ENCODE results near the gene TBC1D8. TPM values are rescaled to one million over a fixed set of nuclear protein-coding genes. Genes with fewer than 3 reads are reported as not detected.
A peak's percentile ranks its signal among the peaks of the same experiment; 100 is the strongest.

TBC1D8 gene
- total and polyA plus RNA-seq, 2 of the 13 experiments (the other 11 are each of a cell fraction or from before 2014, with no cell fraction given) = 45.1 to 95.4 TPM

- no peak for TF ChIP-seq ZBED4 (CRISPR knock-in tag; IDR thresholded peaks at IDR 0.05; ENCODE audit: borderline replicate concordance)
- TF ChIP-seq HNF1B (CRISPR knock-in tag; IDR thresholded peaks at IDR 0.05) = 0 out of 2 replicates have a peak, but pooled peaks have one; percentile 17
- TF ChIP-seq SP4 (CRISPR knock-in tag; IDR thresholded peaks at IDR 0.05) = no peak
- 0 out of 2 replicates have a peak, but pooled peaks have one; percentile 16 for TF ChIP-seq ZFX (CRISPR knock-in tag; IDR thresholded peaks at IDR 0.05; ENCODE audit: low read depth)
- TF ChIP-seq NFE2L2 (IDR thresholded peaks at IDR 0.05; ENCODE audit: low read length) = no peak
- no peak for TF ChIP-seq ATF7 (IDR thresholded peaks at IDR 0.05)
- TF ChIP-seq ATF7 (CRISPR knock-in tag; IDR thresholded peaks at IDR 0.05) = no peak
- TF ChIP-seq ZNF432 (CRISPR knock-in tag; IDR thresholded peaks at IDR 0.05; ENCODE audit: borderline replicate concordance) = no peak
- no peak for TF ChIP-seq SMAD3 (CRISPR knock-in tag; IDR thresholded peaks at IDR 0.05)
- no peak for TF ChIP-seq GATAD2A (CRISPR knock-in tag; IDR thresholded peaks at IDR 0.05)
- TF ChIP-seq ZBTB33 (CRISPR knock-in tag; IDR thresholded peaks at IDR 0.05) = peak; percentile 57; the same call in 1 of the 2 replicates
- TF ChIP-seq ZNF501 (CRISPR knock-in tag; IDR thresholded peaks at IDR 0.05) = peak; percentile 58
- TF ChIP-seq ZNF335 (CRISPR knock-in tag; IDR thresholded peaks at IDR 0.05) = no peak
- peak; percentile 55; the same call in 1 of the 2 replicates for TF ChIP-seq ZNF644 (CRISPR knock-in tag; IDR thresholded peaks at IDR 0.05; ENCODE audit: low read depth)
- no peak for TF ChIP-seq TRAFD1 (CRISPR knock-in tag; IDR thresholded peaks at IDR 0.05; ENCODE audit: borderline replicate concordance)
- TF ChIP-seq ELF3 (CRISPR knock-in tag; IDR thresholded peaks at IDR 0.05) = no peak
- no peak for TF ChIP-seq ZBTB39 (CRISPR knock-in tag; IDR thresholded peaks at IDR 0.05)
- no peak for TF ChIP-seq ZNF737 (CRISPR knock-in tag; IDR thresholded peaks at IDR 0.05; ENCODE audit: borderline replicate concordance)
Observed at GRCh38 chr2:101135412-101136296, 15.5 kb downstream of the TBC1D8 start (continued).

Measured in HepG2 (cell line).